ENCODE results near the gene SMOC2.

GRCh38 chr6:168684906-168685305 lies 243.9 kb downstream of the SMOC2 start:
- TF ChIP-seq CTCF (tag by site-specific recombination; IDR thresholded peaks at IDR 0.05), result no peak
- TF ChIP-seq ZNF423 (tag by site-specific recombination; IDR thresholded peaks at IDR 0.05), result no peak
- TF ChIP-seq KLF9 (tag by site-specific recombination; IDR thresholded peaks at IDR 0.05; ENCODE audit: low read depth), result no peak
- TF ChIP-seq MZF1 (tag by site-specific recombination; IDR thresholded peaks at IDR 0.05; ENCODE audit: borderline replicate concordance), result no peak
- no peak for TF ChIP-seq TCF7L2 (IDR thresholded peaks at IDR 0.05; ENCODE audit: borderline replicate concordance, low read depth, low read length)
- no peak for TF ChIP-seq KLF17 (tag by site-specific recombination; IDR thresholded peaks at IDR 0.05)
- TF ChIP-seq ZNF146 (tag by site-specific recombination; IDR thresholded peaks at IDR 0.05), result no peak

Data from HEK293 (cell line).